K562 (cell line): Measurements from ENCODE around the gene NPEPL1. TPM values are rescaled to one million over a fixed set of nuclear protein-coding genes. Genes with fewer than 3 reads are reported as not detected.

ENCODE experiments used
- CHD7 ChIP-seq: fragments of 200-600 bp; sonication (generic); IDR thresholded peaks from one replicate; pipeline ENCODE4 v1.6.1; 2012; ENCODE audit warnings: mild to moderate bottlenecking, low read depth, low read length, inconsistent platforms
- GABPA ChIP-seq: fragments of 200-800 bp; sonication (Bioruptor generic); conservative IDR thresholded peaks from 2 replicates; pipeline ENCODE4 v1.6.1; 2016; ENCODE audit warnings: low read depth, missing genetic modification characterization, missing compliant biosample characterization
- IRF9 ChIP-seq: fragments of 450-650 bp; IDR thresholded peaks from 2 replicates; pipeline ENCODE4 v1.6.1; 2016; ENCODE audit warnings: missing biosample characterization, missing genetic modification characterization
- NR4A1 ChIP-seq, 2 experiments: fragments of 250-450 bp in 1 of 2; fragments of 450-650 bp in 1 of 2; sonication (Bioruptor Pico) in 1 of 2; IDR thresholded peaks; 2 replicates each; pipeline versions ENCODE4 v1.4.0 to v1.6.1; 2016 to 2020; ENCODE audit warnings: mild to moderate bottlenecking in 2 of 2, missing compliant biosample characterization in 1 of 2, missing genetic modification characterization in 1 of 2, moderate library complexity in 1 of 2
- RB1 ChIP-seq: fragments of 450-650 bp; IDR thresholded peaks from 2 replicates; pipeline ENCODE4 v1.6.1; 2017; ENCODE audit warnings: low read depth, mild to moderate bottlenecking
- RBM34 ChIP-seq: fragments of 200-400 bp; formaldehyde crosslinking; IDR thresholded peaks from 2 replicates; pipeline ENCODE4 v1.6.1; 2018; ENCODE audit warnings: low read length, borderline replicate concordance; ENCODE audit not compliant: insufficient read depth
- RFX5 ChIP-seq: IDR thresholded peaks from 2 replicates; pipeline ENCODE4 v1.6.1; 2011; ENCODE audit warnings: low read depth, mild to moderate bottlenecking, improper control_type of control experiment, low read length
- SMAD1 ChIP-seq: fragments of 150-350 bp; IDR thresholded peaks from 2 replicates; pipeline ENCODE4 v1.6.1; 2014; ENCODE audit warnings: low read length, low read depth; ENCODE audit not compliant: partially characterized antibody
- SMARCB1 ChIP-seq: IDR thresholded peaks from 2 replicates; pipeline ENCODE4 v1.6.1; 2011; ENCODE audit warnings: improper control_type of control experiment, low read depth; ENCODE audit not compliant: insufficient read length
- ZNF511 ChIP-seq: sonication (generic); formaldehyde crosslinking; IDR thresholded peaks from 2 replicates; pipeline ENCODE4 v1.8.0; 2022; ENCODE audit warnings: mild to moderate bottlenecking, missing genetic modification reagents
- ZSCAN29 ChIP-seq: fragments of 450-650 bp; IDR thresholded peaks from 2 replicates; pipeline ENCODE4 v1.6.1; 2017
- polyA plus RNA-seq, 8 experiments: library from polyadenylated mRNA; depleted of rRNA in 4 of 8; stranded (reverse) in 5 of 8; unstranded in 3 of 8; fragments of >200 nt; fragmentation: Nextera tagmentation in 2 of 8; fragmentation: Illumina TruSeq in 1 of 8; extraction: Ambion mirVana in 2 of 8; extraction: Trizol in 1 of 8; gene quantifications; 2 replicates each; pipeline versions ENCODE4 v1.2.1 to v1.2.3, GENCODE V29; 2011 to 2014; ENCODE audit warnings: inconsistent platforms in 1 of 8, missing spikeins in 1 of 8
- total RNA-seq, 7 experiments: library from RNA; depleted of rRNA in 6 of 7; stranded (reverse); fragments of >200 nt in 6 of 7; fragmentation: Illumina TruSeq in 2 of 7; extraction: Trizol in 2 of 7; gene quantifications; 2 replicates each; pipeline versions ENCODE4 v1.2.1 to v1.2.3, GENCODE V29; 2011 to 2021; ENCODE audit warnings: low replicate concordance in 1 of 7

The NPEPL1 gene
- total and polyA plus RNA-seq, 9 of the 15 experiments (the other 6 are each of a cell fraction or from before 2014, with no cell fraction given) = 0.04 to 5.6 (median 0.94) TPM

- TF ChIP-seq CHD7 (no peak), RBM34 (no peak), SMAD1 (no peak), ZNF511 (CRISPR knock-in tag) (no peak), SMARCB1 (no peak), GABPA (tag) (no peak), IRF9 (tag) (no peak), NR4A1 (CRISPR knock-in tag; IDR thresholded peaks at IDR 0.05) (no peak), NR4A1 (tag; IDR thresholded peaks at IDR 0.05) (no peak), RB1 (no peak), RFX5 (no peak), ZSCAN29 (no peak)
These were observed 9.0 kb downstream of the NPEPL1 start (continued) for GRCh38 chr20:58701431-58702160.
